ENCODE measurements around the gene EID2B. TPM values are rescaled to one million over a fixed set of nuclear protein-coding genes. Genes with fewer than 3 reads are reported as not detected.

EID2B gene
- total RNA-seq, 1 experiment from 2014 or later = 3.4 TPM

DNA sequence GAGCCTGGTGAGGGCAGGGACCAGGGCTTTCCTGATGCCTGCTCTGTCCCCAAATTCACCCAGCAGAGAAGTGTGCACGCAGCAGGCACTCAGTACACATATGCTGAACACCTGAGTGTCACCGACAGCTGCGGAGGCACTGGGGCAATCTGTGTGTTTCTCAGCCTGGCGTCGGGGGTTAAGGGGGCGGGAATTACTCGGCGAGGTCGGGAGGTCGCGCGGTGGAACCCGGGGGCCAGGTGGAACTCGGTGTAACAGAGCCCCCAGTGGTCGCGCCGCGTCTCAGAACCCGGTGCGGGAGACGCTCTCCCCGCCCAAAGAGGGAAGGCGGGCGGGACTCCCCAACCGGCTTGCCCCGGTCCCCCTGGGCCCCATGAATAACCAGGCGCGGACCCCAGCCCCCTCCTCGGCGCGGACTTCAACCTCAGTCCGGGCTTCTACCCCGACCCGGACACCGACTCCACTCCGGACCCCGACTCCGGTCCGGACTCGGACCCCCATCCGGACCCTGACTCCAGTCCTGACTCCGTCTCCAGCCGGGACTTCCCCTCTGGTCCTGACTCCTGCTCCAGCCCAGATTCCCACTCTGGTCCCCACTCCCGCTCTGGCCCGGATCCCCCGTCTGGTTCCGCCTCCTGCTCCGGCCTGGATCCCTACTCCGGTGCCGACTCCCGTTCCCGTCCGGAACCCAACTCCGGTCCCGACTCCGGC, 17.7 kb downstream of the EID2B start, which contains the start of gene SELENOV:
Gene SELENOV (plus strand): TSS at position 300 of the 711 bp plus-strand sequence. CDS start 74 bp downstream, at position 374.
- Histone ChIP-seq H3K27ac (ENCODE audit: low read depth, low read length, poor library complexity, severe bottlenecking) (no peak within 1 kb of the TSS), H3K4me1 (ENCODE audit: insufficient read depth, low read length, poor library complexity, severe bottlenecking) (peaks cover 5% of the 10 kb centered on the region), H3K36me3 (ENCODE audit: insufficient read depth, low read length, poor library complexity, severe bottlenecking) (no peaks in the 10 kb centered on the region), H3K9me3 (ENCODE audit: low read depth, low read length, poor library complexity, severe bottlenecking) (no peaks in the 10 kb centered on the region), H3K27me3 (replicated peaks; ENCODE audit: insufficient read depth, low read depth, low read length, poor library complexity) (peaks cover 36% of the 10 kb centered on the region), H3K4me3 (ENCODE audit: low read depth, low read length, poor library complexity, severe bottlenecking) (peak within 1 kb of the TSS; percentile 38)
- TF ChIP-seq, protein P1, sequence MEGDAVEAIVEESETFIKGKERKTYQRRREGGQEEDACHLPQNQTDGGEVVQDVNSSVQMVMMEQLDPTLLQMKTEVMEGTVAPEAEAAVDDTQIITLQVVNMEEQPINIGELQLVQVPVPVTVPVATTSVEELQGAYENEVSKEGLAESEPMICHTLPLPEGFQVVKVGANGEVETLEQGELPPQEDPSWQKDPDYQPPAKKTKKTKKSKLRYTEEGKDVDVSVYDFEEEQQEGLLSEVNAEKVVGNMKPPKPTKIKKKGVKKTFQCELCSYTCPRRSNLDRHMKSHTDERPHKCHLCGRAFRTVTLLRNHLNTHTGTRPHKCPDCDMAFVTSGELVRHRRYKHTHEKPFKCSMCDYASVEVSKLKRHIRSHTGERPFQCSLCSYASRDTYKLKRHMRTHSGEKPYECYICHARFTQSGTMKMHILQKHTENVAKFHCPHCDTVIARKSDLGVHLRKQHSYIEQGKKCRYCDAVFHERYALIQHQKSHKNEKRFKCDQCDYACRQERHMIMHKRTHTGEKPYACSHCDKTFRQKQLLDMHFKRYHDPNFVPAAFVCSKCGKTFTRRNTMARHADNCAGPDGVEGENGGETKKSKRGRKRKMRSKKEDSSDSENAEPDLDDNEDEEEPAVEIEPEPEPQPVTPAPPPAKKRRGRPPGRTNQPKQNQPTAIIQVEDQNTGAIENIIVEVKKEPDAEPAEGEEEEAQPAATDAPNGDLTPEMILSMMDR (conservative IDR thresholded peaks at IDR 0.05; ENCODE audit: low read depth, low read length) = peak; percentile 33
- peak; percentile 52 for TF ChIP-seq EZH2 (IDR thresholded peaks at IDR 0.05; ENCODE audit: borderline replicate concordance, low read depth, low read length, poor library complexity, severe bottlenecking)
- intact Hi-C loops (cut with micrococcal nuclease; ENCODE audit: unreplicated experiment) = no loop called here
- CTCF ChIA-PET = no interaction called here
- POLR2A ChIA-PET (ENCODE audit: low non-redundant PET) = interaction anchor here (0.6 kb wide), 1 partner anchor 30 kb away, joined by 3 read pairs; no protein-coding TSS in a partner anchor
- DNase-seq (ENCODE audit: low spot score) = no peak
- no TSS peak for BruUV-seq (replicated peaks)

DNA sequence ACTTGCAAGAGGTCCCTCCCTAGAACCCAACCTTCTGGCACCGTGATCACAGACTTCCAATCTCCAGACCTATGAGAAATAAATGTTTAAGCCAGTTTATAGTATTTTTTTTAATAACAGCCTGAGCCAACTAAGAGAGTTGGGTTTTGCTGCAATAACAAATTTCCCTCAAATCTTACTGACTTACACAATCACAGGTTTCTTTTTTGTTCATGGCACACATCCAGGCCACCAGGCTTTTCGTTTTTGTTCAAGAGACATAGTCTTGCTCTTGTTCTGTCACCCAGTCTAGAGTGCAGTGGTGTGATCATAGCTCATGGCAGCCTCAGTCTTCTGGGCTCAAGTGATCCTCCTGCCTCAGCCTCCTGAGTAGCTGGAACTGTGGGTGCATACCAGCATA, 19.7 kb downstream of the EID2B start:
- H3K9me3 ChIP-seq (ENCODE audit: low read depth, low read length, poor library complexity, severe bottlenecking) = no peaks in the 10 kb centered on the region
- H3K27ac ChIP-seq (ENCODE audit: low read depth, low read length, poor library complexity, severe bottlenecking) = no peak overlapping the region
- CTCF ChIA-PET = no interaction called here
- intact Hi-C loops (cut with micrococcal nuclease; ENCODE audit: unreplicated experiment) = no loop called here
- no TSS peak for BruUV-seq (replicated peaks)
- DNase-seq (ENCODE audit: low spot score) = no peak
- POLR2A ChIA-PET (ENCODE audit: low non-redundant PET) = no interaction called here
- H3K36me3 ChIP-seq (ENCODE audit: insufficient read depth, low read length, poor library complexity, severe bottlenecking) = no peaks in the 10 kb centered on the region
- no peak for TF ChIP-seq EZH2 (IDR thresholded peaks at IDR 0.05; ENCODE audit: borderline replicate concordance, low read depth, low read length, poor library complexity, severe bottlenecking)
- TF ChIP-seq, protein P1 (conservative IDR thresholded peaks at IDR 0.05; ENCODE audit: low read depth, low read length) = no peak
- H3K27me3 ChIP-seq (replicated peaks; ENCODE audit: insufficient read depth, low read depth, low read length, poor library complexity) = peaks cover 49% of the 10 kb centered on the region
- no peak overlapping the region for H3K4me3 ChIP-seq (ENCODE audit: low read depth, low read length, poor library complexity, severe bottlenecking)
- peaks cover 5% of the 10 kb centered on the region for H3K4me1 ChIP-seq (ENCODE audit: insufficient read depth, low read length, poor library complexity, severe bottlenecking)

DNA sequence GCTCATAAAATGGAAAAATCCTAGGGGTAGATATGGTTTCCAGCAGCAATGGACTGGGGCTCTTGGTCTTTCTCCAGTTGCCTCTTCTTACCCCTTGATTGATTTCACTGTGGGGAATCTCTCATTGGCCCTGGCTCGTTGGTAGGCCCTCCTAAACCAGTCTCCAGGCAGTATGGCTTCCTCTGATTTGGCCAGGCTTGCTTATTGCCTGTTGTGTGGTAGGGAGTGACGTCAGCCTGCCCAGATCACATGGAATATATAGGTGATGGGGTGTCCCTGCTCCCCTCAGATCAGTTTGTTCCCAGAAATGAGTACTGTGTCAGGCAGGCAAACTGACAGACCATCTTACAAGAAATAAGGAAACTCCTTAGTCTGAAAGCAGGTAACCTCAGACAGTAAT, 23.4 kb downstream of the EID2B start:
- Histone ChIP-seq H3K9me3 (ENCODE audit: low read depth, low read length, poor library complexity, severe bottlenecking) (no peaks in the 10 kb centered on the region), H3K4me1 (ENCODE audit: insufficient read depth, low read length, poor library complexity, severe bottlenecking) (peaks cover 5% of the 10 kb centered on the region), H3K36me3 (ENCODE audit: insufficient read depth, low read length, poor library complexity, severe bottlenecking) (no peaks in the 10 kb centered on the region), H3K27ac (ENCODE audit: low read depth, low read length, poor library complexity, severe bottlenecking) (no peak overlapping the region), H3K4me3 (ENCODE audit: low read depth, low read length, poor library complexity, severe bottlenecking) (no peak overlapping the region), H3K27me3 (replicated peaks; ENCODE audit: insufficient read depth, low read depth, low read length, poor library complexity) (peaks cover 34% of the 10 kb centered on the region)
- POLR2A ChIA-PET (ENCODE audit: low non-redundant PET) = interaction anchor here (0.6 kb wide), 2 partner anchors 9 to 86 kb away, joined by 4 to 5 read pairs; no protein-coding TSS in a partner anchor
- TF ChIP-seq, protein P1 (conservative IDR thresholded peaks at IDR 0.05; ENCODE audit: low read depth, low read length) = no peak
- no peak for TF ChIP-seq EZH2 (IDR thresholded peaks at IDR 0.05; ENCODE audit: borderline replicate concordance, low read depth, low read length, poor library complexity, severe bottlenecking)
- CTCF ChIA-PET = no interaction called here
- DNase-seq (ENCODE audit: low spot score) = no peak
- intact Hi-C loops (cut with micrococcal nuclease; ENCODE audit: unreplicated experiment) = no loop called here
- BruUV-seq (replicated peaks) = no TSS peak

Data from A673 (cell line).